Stimulated activated CD8-positive, alpha-beta memory T cell treated with anti-CD3 and anti-CD28 coated beads, Interleukin-12 subunit alpha, Interleukin-12 subunit beta, amount 100 ng/mL, for 24 hours (primary cell): Measurements from ENCODE around the gene ATE1.

ENCODE experiments used
- DNase-seq: peaks from one replicate; pipeline ENCODE4 v3.0.0-alpha.2; 2020; ENCODE audit errors: extremely low read depth

ATE1 gene

DNA sequence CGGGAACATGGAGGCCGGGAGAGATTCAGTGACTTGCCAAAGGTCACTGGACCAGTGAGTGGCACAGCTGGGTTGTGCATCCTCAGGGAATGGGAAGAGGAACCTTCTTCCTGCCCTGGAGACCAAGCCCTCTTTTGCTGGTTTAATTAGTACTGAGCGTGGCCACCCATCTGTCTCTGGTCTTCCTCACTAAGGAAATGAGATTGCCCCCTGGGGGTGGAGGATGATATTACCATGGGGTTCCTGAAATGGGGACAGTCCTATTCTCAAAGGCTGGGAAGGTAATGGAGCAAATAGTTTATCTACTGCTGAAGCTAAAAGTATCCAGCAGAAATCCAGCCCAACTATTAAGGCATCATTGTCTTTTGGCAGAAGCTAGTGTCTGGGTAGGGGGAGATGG is 231.0 kb downstream of the ATE1 start:
- peak; percentile 1 for DNase-seq

- no peak for DNase-seq
Measured at GRCh38 chr10:121695731-121696464, 231.9 kb downstream of the ATE1 start.

DNA sequence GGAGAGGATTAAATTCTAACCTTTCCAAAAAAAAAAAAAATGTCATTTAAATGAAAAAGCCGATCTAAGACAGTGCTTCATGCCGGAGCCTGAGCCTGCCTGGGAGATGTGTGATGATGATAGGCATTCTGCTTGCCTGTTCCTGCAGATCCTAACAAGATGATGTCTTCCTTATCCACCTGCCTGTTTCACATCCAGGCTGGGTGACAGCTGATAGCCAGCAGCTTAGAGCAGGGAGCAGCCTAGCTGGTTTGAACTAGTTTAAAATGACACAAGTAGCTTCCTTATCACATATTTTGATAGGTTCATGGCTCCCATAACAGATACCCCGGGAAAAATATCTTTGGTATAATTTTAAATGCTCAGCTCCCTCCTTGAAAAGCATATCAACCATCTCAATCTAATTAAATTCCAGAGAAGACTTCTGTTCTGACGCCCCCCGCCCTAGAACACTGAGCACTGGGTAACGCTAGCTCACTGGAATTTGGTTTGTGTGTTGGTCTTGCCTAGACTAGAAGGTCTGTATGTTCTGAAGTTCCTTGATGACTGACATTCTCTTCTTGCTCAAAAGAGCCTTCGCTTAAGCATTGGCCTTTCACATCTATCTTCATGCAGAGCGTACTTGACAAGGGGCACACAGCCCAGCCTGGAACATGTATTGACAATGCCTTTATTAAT is 232.7 kb downstream of the ATE1 start:
- no peak for DNase-seq

DNA sequence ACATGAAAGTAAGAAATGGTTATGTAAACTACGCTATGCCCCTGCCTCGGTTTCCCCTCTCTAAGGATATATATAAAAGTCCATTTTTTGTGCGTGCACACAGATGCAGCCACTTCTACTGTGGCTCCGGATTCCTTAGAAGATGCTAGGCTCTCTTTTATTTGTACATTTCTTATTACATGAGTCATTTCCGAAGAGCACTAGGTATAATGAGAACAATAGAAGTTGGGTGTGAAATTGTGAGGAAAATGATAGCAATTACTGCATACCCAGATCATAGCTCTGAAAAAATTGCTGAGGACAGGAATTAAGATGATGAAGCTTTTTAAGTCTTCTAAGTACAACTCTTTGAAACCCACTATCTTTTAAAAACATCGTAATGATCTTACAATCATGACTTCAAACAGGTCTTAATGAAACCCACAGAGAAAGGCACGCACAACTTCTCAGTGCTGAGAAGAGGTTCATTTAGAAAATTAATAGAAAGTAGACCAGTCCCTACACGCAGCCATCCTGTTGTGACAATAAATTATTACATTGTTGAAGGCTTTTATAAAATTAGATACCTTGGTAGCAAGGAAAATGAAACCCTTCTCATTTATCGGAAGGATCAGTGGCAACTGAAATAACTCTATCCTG is 233.4 kb downstream of the ATE1 start:
- DNase-seq = no peak

DNA sequence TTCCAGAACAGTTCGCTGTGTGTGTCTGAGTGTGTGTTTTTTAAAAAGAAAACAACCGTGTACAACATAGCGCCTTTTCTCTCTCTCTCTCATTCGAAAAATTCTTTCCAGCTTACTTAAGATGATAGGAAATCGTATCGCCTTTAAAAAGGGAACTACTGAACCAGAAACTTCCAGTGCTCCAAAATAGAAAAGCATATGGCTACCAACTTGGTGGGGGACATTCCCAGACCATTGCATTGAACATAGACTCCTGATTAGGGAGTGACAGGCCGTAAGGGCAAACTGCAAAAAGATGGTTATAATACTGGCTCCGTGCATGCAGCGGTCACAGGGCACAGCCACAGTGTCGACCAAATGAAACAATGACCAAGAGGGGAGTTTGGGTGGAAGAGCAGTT is 235.2 kb downstream of the ATE1 start:
- no peak for DNase-seq

DNA sequence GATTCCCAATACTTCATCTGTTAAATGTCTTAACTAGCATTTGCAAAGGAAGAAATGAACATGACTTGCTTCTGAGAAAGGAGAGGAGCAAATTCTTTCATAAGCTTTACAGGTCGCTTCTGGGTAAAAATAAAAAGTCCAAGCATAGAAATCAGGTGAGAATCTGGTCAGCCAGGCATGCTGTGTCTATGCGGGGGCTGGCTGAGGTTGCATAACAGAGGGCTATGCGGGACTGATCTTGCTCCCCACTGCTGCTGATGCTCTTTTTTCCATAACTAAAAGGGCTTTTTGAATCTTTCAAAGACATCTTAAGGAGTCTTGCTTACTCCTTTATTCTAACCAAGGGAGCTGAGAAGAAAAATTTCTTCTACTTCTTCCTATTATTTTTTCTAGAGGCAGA is 236.9 kb downstream of the ATE1 start:
- DNase-seq = no peak
